Measurements from ENCODE around the gene PHACTR3. TPM values are rescaled to one million over a fixed set of nuclear protein-coding genes. Genes with fewer than 3 reads are reported as not detected.

Gene PHACTR3
- polyA plus RNA-seq, 1 experiment = not detected

GRCh38 chr20:59772931-59773913, 168.9 kb downstream of the PHACTR3 start:
- no peak for TF ChIP-seq CTCF (IDR thresholded peaks at IDR 0.05; ENCODE audit: low read depth, low read length)
- DNase-seq (ENCODE audit: low read depth, low spot score) = no peak
- ChIA-PET POLR2A (no interaction called here), CTCF (no interaction called here)
- Histone ChIP-seq H3K4me3 (ENCODE audit: low read depth, low read length) (no peak overlapping the region), H3K9me3 (ENCODE audit: control insufficient read depth, insufficient read depth, low read length) (peaks cover 4% of the 10 kb centered on the region; the same call in 1 of the 2 replicates), H3K27me3 (ENCODE audit: control insufficient read depth, insufficient read depth, low read length) (no peaks in the 10 kb centered on the region), H3K27ac (ENCODE audit: low read depth, low read length) (no peak overlapping the region)

- ChIA-PET POLR2A (no interaction called here), CTCF (no interaction called here)
- Histone ChIP-seq H3K9me3 (ENCODE audit: control insufficient read depth, insufficient read depth, low read length) (peaks cover 5% of the 10 kb centered on the region; the same call in 1 of the 2 replicates), H3K27ac (ENCODE audit: low read depth, low read length) (no peak overlapping the region), H3K4me3 (ENCODE audit: low read depth, low read length) (no peak overlapping the region), H3K27me3 (ENCODE audit: control insufficient read depth, insufficient read depth, low read length) (no peaks in the 10 kb centered on the region)
- no peak for DNase-seq (ENCODE audit: low read depth, low spot score)
- TF ChIP-seq CTCF (IDR thresholded peaks at IDR 0.05; ENCODE audit: low read depth, low read length) = no peak
Observed at GRCh38 chr20:59774204-59774641, 169.9 kb downstream of the PHACTR3 start.

- no peak for DNase-seq (ENCODE audit: low read depth, low spot score)
- Histone ChIP-seq H3K27ac (ENCODE audit: low read depth, low read length) (no peak overlapping the region), H3K27me3 (ENCODE audit: control insufficient read depth, insufficient read depth, low read length) (no peaks in the 10 kb centered on the region), H3K9me3 (ENCODE audit: control insufficient read depth, insufficient read depth, low read length) (peaks cover 5% of the 10 kb centered on the region; the same call in 1 of the 2 replicates), H3K4me3 (ENCODE audit: low read depth, low read length) (no peak overlapping the region)
- ChIA-PET CTCF (no interaction called here), POLR2A (no interaction called here)
- no peak for TF ChIP-seq CTCF (IDR thresholded peaks at IDR 0.05; ENCODE audit: low read depth, low read length)
Observed at GRCh38 chr20:59774921-59775686, 170.8 kb downstream of the PHACTR3 start.

GRCh38 chr20:59775687-59776055, 171.3 kb downstream of the PHACTR3 start:
- Histone ChIP-seq H3K27me3 (ENCODE audit: control insufficient read depth, insufficient read depth, low read length) (no peaks in the 10 kb centered on the region), H3K9me3 (ENCODE audit: control insufficient read depth, insufficient read depth, low read length) (peaks cover 5% of the 10 kb centered on the region; the same call in 1 of the 2 replicates), H3K27ac (ENCODE audit: low read depth, low read length) (no peak overlapping the region), H3K4me3 (ENCODE audit: low read depth, low read length) (no peak overlapping the region)
- no peak for DNase-seq (ENCODE audit: low read depth, low spot score)
- no peak for TF ChIP-seq CTCF (IDR thresholded peaks at IDR 0.05; ENCODE audit: low read depth, low read length)
- POLR2A ChIA-PET = no interaction called here
- CTCF ChIA-PET = no interaction called here

All from AG04450 (cell line).